GM10248 (cell line): ENCODE measurements around the gene STYK1.

ENCODE experiments used
- CTCF ChIA-PET: fragments of 300-600 bp; sonication (Branson Sonifier 250); formaldehyde crosslinking; extraction: SDS; loops from one replicate; lab custom pipeline; 2021; ENCODE audit warnings: antibody characterized with exemption; lab: Yijun Ruan, JAX
- POLR2A ChIA-PET: fragments of 350-650 bp; sonication (Branson Sonifier 250); formaldehyde crosslinking; extraction: SDS; loops from one replicate; lab custom pipeline; 2020; ENCODE audit warnings: antibody characterized with exemption; lab: Yijun Ruan, JAX
- DNase-seq: peaks from one replicate; pipeline ENCODE4 v3.0.0; 2012; ENCODE audit errors: extremely low spot score
- TF ChIP-seq, protein P1 (sequence below): IDR thresholded peaks from 2 replicates; pipeline ENCODE4 v1.5.1; 2012; ENCODE audit warnings: mild to moderate bottlenecking, low read depth; ENCODE audit errors: extremely low read depth, missing control alignments, control extremely low read depth

Gene STYK1

DNA sequence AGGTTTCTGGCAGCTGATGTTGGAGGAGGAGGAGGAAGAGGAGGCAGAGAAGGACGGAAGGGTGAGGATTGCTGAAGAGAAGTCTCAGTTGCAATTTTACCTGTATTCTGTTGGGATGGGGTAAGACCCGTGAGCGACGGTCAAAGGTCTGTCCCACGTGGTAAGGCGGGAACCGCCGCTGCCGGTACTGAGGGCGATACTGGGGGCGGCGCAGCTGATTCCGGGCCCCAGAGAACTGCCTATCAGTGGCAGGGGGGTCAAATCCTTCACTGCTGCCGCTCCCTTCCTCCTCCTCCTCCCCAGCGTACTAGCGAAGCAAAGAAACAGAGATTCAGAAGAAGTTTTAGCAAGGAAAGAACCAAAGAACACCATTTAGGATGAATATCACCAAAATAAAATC is 36.0 kb upstream of the STYK1 start:
- TF ChIP-seq, protein P1, sequence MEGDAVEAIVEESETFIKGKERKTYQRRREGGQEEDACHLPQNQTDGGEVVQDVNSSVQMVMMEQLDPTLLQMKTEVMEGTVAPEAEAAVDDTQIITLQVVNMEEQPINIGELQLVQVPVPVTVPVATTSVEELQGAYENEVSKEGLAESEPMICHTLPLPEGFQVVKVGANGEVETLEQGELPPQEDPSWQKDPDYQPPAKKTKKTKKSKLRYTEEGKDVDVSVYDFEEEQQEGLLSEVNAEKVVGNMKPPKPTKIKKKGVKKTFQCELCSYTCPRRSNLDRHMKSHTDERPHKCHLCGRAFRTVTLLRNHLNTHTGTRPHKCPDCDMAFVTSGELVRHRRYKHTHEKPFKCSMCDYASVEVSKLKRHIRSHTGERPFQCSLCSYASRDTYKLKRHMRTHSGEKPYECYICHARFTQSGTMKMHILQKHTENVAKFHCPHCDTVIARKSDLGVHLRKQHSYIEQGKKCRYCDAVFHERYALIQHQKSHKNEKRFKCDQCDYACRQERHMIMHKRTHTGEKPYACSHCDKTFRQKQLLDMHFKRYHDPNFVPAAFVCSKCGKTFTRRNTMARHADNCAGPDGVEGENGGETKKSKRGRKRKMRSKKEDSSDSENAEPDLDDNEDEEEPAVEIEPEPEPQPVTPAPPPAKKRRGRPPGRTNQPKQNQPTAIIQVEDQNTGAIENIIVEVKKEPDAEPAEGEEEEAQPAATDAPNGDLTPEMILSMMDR, result no peak
- ChIA-PET POLR2A (no interaction called here), CTCF (interaction anchor here (1.2 kb wide), 1 partner anchor 9 kb away, joined by 3 read pairs; no protein-coding TSS in a partner anchor)
- no peak for DNase-seq

DNA sequence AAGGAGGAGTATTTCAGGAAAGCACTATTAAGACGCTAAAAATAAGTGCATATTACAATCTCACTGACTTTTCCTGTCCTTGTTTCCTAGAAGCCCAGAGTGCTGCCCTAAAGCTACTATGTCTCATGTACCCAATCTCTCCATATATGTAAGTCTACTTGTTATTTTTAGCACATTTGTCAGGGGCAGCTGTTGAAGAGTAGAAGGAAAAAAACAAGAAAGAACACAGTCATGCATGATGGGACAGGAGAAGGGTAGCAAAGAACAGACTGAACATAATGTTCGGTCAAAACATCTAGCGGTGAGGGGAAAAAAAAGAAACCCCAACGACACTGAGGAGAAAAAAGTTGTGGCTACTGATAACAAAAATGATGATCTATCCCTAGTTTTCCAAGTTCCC is 35.0 kb upstream of the STYK1 start:
- TF ChIP-seq, protein P1, result no peak
- ChIA-PET POLR2A (no interaction called here), CTCF (interaction anchor here (1.1 to 2.2 kb wide), 2 partner anchors 11 to 19 kb away, joined by 3 to 9 read pairs; no protein-coding TSS in a partner anchor)
- DNase-seq, result no peak

DNA sequence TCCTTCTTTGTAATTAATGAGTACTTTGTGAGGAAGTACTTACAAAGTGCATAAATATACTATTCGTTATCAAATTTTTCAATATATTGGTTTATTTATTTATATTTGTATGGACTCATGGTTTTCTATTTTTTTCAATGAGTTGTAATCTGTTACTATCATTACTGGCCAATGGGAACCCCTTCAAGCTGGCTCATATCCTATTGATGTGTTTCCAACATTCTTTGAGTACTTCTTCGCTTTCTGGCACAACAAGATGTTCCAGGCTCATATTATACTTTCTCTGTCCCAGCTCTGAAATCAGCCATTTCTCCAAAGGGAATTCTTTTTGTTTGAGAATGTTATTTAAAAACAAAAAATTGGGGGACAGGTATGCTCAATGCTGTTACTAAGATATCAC is 31.8 kb upstream of the STYK1 start:
- no peak for DNase-seq
- ChIA-PET POLR2A (no interaction called here), CTCF (no interaction called here)
- TF ChIP-seq, protein P1, result no peak

DNA sequence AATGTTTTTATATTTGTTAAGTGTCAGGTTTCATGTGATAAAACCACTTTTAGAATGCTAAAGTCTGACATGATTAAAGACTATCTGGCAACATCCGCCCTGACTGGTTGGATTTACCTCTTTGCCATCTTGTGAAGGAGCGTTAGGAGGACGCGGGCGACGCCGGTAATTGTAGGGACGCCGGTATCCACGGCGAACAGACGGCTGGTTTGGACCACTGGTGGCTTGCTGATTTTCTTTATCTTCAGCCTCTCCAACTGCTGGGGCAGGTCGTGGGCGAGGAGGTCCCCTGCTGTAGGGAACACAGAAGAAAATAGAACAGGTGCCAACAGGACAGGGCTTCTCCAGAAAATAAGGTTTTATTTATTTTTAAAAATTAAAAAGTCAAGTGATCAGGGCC is 28.0 kb upstream of the STYK1 start:
- POLR2A ChIA-PET, result no interaction called here
- CTCF ChIA-PET, result interaction anchor here (4.0 kb wide), 1 partner anchor 48 kb away, joined by 11 read pairs; no protein-coding TSS in a partner anchor
- TF ChIP-seq, protein P1, result no peak
- DNase-seq, result no peak

DNA sequence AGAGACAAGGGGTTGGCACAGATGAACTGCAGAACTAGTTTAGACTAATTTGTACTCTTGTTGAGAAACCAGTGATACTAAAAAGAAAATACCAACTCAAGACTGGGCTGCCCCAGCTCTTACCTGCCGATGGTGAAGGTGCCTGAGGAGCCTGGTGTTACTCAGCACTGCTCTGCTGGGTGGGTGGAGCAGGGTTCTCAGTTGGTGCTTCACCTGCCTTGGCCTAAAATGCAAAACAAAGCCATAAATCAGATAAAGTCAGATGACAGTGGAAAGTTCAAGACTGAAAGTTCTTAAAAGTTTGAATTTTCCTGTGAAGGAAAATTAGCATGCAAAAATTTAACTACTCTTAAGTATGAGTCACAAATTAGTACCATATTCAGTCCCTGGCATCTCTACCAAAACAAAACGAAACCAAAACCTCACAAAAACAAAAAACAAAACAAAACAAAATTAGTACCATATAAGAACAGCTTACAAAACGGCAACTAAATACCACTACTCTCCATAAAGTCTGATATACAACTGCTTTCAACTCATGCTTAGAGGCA is 27.4 kb upstream of the STYK1 start:
- CTCF ChIA-PET, result interaction anchor here (4.0 kb wide), 1 partner anchor 49 kb away, joined by 11 read pairs; no protein-coding TSS in a partner anchor
- DNase-seq, result peak; percentile 13
- TF ChIP-seq, protein P1, result no peak
- POLR2A ChIA-PET, result no interaction called here

DNA sequence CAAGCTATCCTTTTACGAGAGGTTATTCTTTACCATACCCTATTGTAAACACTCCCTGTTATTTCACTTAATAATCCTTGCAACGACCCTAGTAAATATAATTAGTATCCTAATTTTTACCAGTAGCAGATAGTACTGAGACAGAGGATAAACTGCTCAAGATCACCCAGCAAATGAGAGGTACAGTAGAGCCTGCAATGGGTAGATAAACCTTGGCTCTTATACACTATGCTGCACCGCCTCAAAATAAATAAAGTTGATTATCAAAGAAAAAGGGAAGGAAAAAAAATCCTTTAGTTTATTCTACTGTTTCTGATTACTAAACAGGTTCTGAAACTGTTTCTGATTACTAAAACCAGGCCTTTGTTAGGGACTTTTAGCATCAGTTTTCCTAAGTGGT is 26.7 kb upstream of the STYK1 start:
- ChIA-PET CTCF (interaction anchor here (4.0 kb wide), 1 partner anchor 49 kb away, joined by 11 read pairs; no protein-coding TSS in a partner anchor), POLR2A (no interaction called here)
- no peak for DNase-seq
- TF ChIP-seq, protein P1, result no peak
